Heart right ventricle (tissue), 16 donors: ENCODE measurements around the gene INSM1. TPM values are rescaled to one million over a fixed set of nuclear protein-coding genes. Genes with fewer than 3 reads are reported as not detected.

Source experiments
- ATAC-seq, 8 donors: fragments of 200-7000 bp; cut with Tn5 transposase; one replicate each; pipeline ENCODE4 v1.9.1; 2020; ENCODE audit warnings: mild to moderate bottlenecking in 8 of 8, moderate library complexity in 8 of 8, moderate number of reproducible peaks in 1 of 8
- DNase-seq, 2 donors: peaks; one replicate each; pipeline ENCODE4 v3.0.0-alpha.2; 2020
- H3K27ac ChIP-seq, 10 donors: fragments of 200-600 bp; sonication (generic) in 2 of 10; one replicate each; pipeline versions ENCODE4 v1.5.0 to v1.8.0; 2020 to 2022; ENCODE audit warnings: mild to moderate bottlenecking in 3 of 10
- H3K27me3 ChIP-seq, 7 donors: fragments of 200-600 bp; one replicate each; pipeline ENCODE4 v1.8.0; 2021 to 2022; ENCODE audit warnings: mild to moderate bottlenecking in 2 of 7
- H3K36me3 ChIP-seq, 9 donors: fragments of 200-600 bp; sonication (generic) in 1 of 9; one replicate each; pipeline versions ENCODE4 v1.5.0 to v1.8.0; 2020 to 2022; ENCODE audit warnings: mild to moderate bottlenecking in 2 of 9
- H3K4me1 ChIP-seq, 9 donors: fragments of 200-600 bp; sonication (generic) in 1 of 9; one replicate each; pipeline versions ENCODE4 v1.5.0 to v1.8.0; 2020 to 2022; ENCODE audit warnings: mild to moderate bottlenecking in 4 of 9
- H3K4me3 ChIP-seq, 10 donors: fragments of 200-600 bp; sonication (generic) in 2 of 10; one replicate each; pipeline versions ENCODE4 v1.5.0 to v1.8.0; 2020 to 2022; ENCODE audit warnings: mild to moderate bottlenecking in 7 of 10, moderate library complexity in 2 of 10
- H3K9me3 ChIP-seq, 11 donors: fragments of 200-600 bp in 10 of 11; sonication (generic) in 2 of 11; one replicate each; pipeline versions ENCODE4 v1.5.0 to v1.8.0; 2013 to 2022; ENCODE audit warnings: mild to moderate bottlenecking in 2 of 11, control low read depth in 1 of 11, moderate library complexity in 1 of 11
- CTCF ChIP-seq, 9 donors: fragments of 200-600 bp; sonication (generic) in 2 of 9; IDR thresholded peaks; one replicate each; pipeline versions ENCODE4 v1.5.0 to v1.8.0; 2021 to 2022; ENCODE audit warnings: antibody characterized with exemption in 9 of 9, mild to moderate bottlenecking in 5 of 9, moderate library complexity in 1 of 9
- WGBS, 2 donors: extraction: QIAGEN DNeasy Blood & Tissue Kit; methylation state at CpG; one replicate each; pipeline ENCODE4 v1.1.7; 2013; ENCODE audit warnings: inconsistent platforms in 1 of 2; 5-methylcytosine and 5-hydroxymethylcytosine counted together
- intact Hi-C, 10 donors: fragments of 100-400 bp; cut with DNase I; formaldehyde crosslinking; loops; one replicate each; pipeline versions ENCODE4 v1.11.1 to v1.14.2; 2022
- polyA plus RNA-seq, 2 donors: library from polyadenylated mRNA; stranded (reverse); fragments of 200-250 nt; gene quantifications; one replicate each; pipeline ENCODE4 v1.2.3, GENCODE V29; 2013
- total RNA-seq, 10 donors: library from RNA; stranded (reverse); fragmentation: NEBNext Ultra II Directional in 3 of 10; extraction: Animal tissue kit (Norgen Biotek cat#: 25700) in 3 of 10; gene quantifications; one replicate each; pipeline versions ENCODE4 v1.2.1 to v1.2.4, GENCODE V29; 2021 to 2023
- donor health status: Arrhythmogenic right ventricular cardiomyopathy.
- donor health status: ischemic (EF 13 %, LVEDD 7.1; RV severe dilation, severe dysfunction).
- donor health status: healthy with polysubstance abuse.
- donor health status: DM: no; HTN: yes; CAD: no.
- donor health status: DM: no; HTN: no; CAD: no.
- donor health status: ischemic (EF 25% LVEDD 6.9; RV normal size, moderate dysfunction).
- donor health status: ischemic (EF 25% LVEDD 5.7; RV mildly dilated, moderate dysfunction).
- donor health status: healthy.
- donor health status: DM: yes; HTN: yes; CAD: no.
- donor health status: Ischemic cardiomyopathy.
- donor health status: ischemic (EF 35%, LVEDD 5.7; RV mildly dilated, moderate dysfunction).
- donor health status: nonischemic (EF 11% LVEDD 7.7; RV severe dilation, severe dysfunction).
- donor health status: DM: yes; HTN: yes; CAD: no.
- donor health status: PGD.
- donor health status: ischemic (EF 29% LVEDD 5.4; RV normal size, mild dysfunction).
- donor health status: nonischemic (EF 23%, LVEDD 6.1; RV moderate dilation, normal function).

Gene INSM1
- total and polyA plus RNA-seq, 12 donors: 0.01 to 0.09 (median 0.07) TPM; not detected in 9

DNA sequence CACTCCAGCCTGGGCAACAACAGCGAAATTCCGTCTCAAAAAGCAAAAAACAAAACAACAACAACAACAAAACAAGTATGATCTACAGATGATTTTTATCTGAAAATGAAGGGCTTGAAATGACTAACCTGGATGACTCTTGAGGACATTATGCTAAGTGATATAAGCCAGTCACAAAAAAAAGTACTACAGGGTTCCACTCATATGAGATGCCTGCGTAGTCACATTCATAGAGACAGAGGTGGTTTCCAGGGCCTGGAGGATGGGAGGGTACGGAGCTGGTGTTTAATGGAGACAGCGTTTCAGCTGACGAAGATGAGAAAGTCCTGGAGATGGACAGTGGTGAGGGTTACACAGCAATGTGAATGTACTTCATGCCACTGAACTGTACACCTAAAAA is 8.3 kb upstream of the INSM1 start:
- TF ChIP-seq CTCF (IDR thresholded peaks at IDR 0.05): no peak

DNA sequence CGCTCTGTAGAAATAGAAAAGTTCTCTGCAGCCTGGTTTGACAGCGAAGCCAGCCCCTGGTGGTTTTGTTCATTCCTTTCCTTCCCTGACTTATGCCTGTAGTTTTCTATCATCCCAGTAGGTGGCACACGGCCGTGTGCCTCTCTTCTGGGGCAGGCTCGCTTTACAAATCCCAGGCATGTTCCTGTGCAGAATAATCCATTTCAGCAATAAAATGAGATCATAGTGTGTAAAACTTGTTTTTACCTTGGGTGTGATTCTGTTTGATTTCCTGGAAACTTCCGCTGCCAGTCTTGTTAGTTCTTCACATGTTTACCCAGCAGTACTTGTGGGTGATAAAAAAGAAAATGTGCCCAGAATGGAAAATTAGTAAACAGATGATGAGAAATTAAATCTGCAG is 7.4 kb upstream of the INSM1 start:
- intact Hi-C loops: loop anchor here in 9 of 10 donors (2.0 to 10.0 kb wide), 3 partner anchors 204 to 208 kb away; no protein-coding TSS in a partner anchor
- Histone ChIP-seq H3K4me3 (no peak overlapping the region), H3K27me3 (peaks cover 14 to 62% (median 42%) of the 10 kb centered on the region in 7 donors), H3K4me1 (peaks cover 0 to 22% (median 9%) of the 10 kb centered on the region in 9 donors), H3K27ac (no peak overlapping the region), H3K36me3 (no peaks in the 10 kb centered on the region), H3K9me3 (no peaks in the 10 kb centered on the region)
- 2 to 4% methylated on average over 6 of the region's 6 CpGs for WGBS, 2 donors
- peak; percentile 21 to 81 (median 73) for TF ChIP-seq CTCF (IDR thresholded peaks at IDR 0.05)
- ATAC-seq: peak in 7 of 8 donors; percentile 65 to 84 (median 72)
- DNase-seq: peak in 1 of 2 donors; percentile 26

More for the DNA sequence above, 8.3 kb upstream of the INSM1 start:
- Histone ChIP-seq H3K4me1 (peaks cover 0 to 21% (median 9%) of the 10 kb centered on the region in 9 donors), H3K27ac (no peak overlapping the region), H3K36me3 (no peaks in the 10 kb centered on the region), H3K27me3 (peaks cover 6 to 54% (median 34%) of the 10 kb centered on the region in 7 donors), H3K4me3 (no peak overlapping the region), H3K9me3 (no peaks in the 10 kb centered on the region)
- 76 to 82% methylated on average over 6 of the region's 6 CpGs for WGBS, 2 donors
- intact Hi-C loops: loop anchor here in 9 of 10 donors (2.0 to 10.0 kb wide), 3 partner anchors 205 to 209 kb away; no protein-coding TSS in a partner anchor
- ATAC-seq: no peak
- no peak for DNase-seq

GRCh38 chr20:20362774-20363433 is 5.0 kb upstream of the INSM1 start:
- DNase-seq (no peak), ATAC-seq (no peak)
- intact Hi-C loops: loop anchor here in 6 of 10 donors (5.0 to 10.0 kb wide), 2 partner anchors 202 to 204 kb away; no protein-coding TSS in a partner anchor
- H3K9me3 ChIP-seq: no peaks in the 10 kb centered on the region
- no peaks in the 10 kb centered on the region for H3K36me3 ChIP-seq
- H3K27ac ChIP-seq: no peak overlapping the region
- no peak for TF ChIP-seq CTCF (IDR thresholded peaks at IDR 0.05)
- WGBS, 2 donors: 1 to 2% methylated on average over 17 of the region's 17 CpGs
- H3K4me1 ChIP-seq: peaks cover 3 to 34% (median 21%) of the 10 kb centered on the region in 9 donors
- H3K4me3 ChIP-seq: no peak overlapping the region
- H3K27me3 ChIP-seq: peaks cover 32 to 87% (median 66%) of the 10 kb centered on the region in 7 donors

DNA sequence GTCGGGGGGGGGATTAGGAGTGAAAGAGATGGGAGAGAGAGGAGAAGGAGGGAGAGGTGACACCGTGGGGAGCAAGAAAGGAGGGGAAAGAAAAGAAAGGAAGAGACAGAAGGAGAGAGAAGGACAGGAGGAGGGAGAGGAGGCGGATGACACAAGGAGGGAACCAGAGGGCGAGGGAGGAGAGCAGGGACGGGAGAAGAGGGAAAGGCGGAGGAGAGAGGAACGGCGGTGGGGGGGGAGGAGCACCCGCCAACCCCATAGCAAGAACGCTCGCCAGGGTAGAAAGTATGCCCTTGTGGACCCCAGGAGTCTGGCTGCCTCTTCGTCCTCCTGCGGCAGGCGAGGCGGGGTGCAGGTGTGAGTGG is 4.5 kb upstream of the INSM1 start:
- Histone ChIP-seq H3K4me3 (peak overlapping the region in 2 of 10 donors; percentile 3 to 13), H3K27me3 (peaks cover 35 to 91% (median 67%) of the 10 kb centered on the region in 7 donors), H3K36me3 (no peaks in the 10 kb centered on the region), H3K27ac (no peak overlapping the region), H3K9me3 (no peaks in the 10 kb centered on the region), H3K4me1 (peaks cover 3 to 34% (median 21%) of the 10 kb centered on the region in 9 donors)
- intact Hi-C loops: loop anchor here in 6 of 10 donors (5.0 to 10.0 kb wide), 2 partner anchors 201 to 204 kb away; no protein-coding TSS in a partner anchor
- DNase-seq (no peak), ATAC-seq (no peak)
- TF ChIP-seq CTCF (IDR thresholded peaks at IDR 0.05): no peak
- WGBS, 2 donors: 1 to 5% methylated on average over 15 of the region's 15 CpGs
